ENCODE data around the gene PDZRN4.

PDZRN4 gene

DNA sequence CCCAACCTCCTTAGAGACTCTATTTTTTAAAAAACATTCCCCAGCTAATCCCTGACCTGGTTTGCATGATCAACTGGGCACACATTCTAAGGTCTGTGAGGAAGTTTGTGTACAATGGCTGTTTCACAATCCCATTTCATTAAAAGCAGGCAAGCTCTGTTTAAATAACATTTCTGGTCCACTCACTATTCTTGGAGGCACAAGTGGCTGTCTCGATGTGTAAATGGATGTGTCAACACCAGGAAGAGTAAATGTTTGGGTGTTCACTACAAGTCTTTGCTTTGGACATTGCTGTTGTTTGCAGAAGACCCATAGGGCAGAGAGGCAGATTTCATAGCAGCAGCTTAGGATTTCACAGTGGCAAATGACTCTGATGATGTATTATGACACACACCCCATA, 98.3 kb downstream of the PDZRN4 start:
- no peak overlapping the region for H3K27ac ChIP-seq
- TF ChIP-seq, protein P1, sequence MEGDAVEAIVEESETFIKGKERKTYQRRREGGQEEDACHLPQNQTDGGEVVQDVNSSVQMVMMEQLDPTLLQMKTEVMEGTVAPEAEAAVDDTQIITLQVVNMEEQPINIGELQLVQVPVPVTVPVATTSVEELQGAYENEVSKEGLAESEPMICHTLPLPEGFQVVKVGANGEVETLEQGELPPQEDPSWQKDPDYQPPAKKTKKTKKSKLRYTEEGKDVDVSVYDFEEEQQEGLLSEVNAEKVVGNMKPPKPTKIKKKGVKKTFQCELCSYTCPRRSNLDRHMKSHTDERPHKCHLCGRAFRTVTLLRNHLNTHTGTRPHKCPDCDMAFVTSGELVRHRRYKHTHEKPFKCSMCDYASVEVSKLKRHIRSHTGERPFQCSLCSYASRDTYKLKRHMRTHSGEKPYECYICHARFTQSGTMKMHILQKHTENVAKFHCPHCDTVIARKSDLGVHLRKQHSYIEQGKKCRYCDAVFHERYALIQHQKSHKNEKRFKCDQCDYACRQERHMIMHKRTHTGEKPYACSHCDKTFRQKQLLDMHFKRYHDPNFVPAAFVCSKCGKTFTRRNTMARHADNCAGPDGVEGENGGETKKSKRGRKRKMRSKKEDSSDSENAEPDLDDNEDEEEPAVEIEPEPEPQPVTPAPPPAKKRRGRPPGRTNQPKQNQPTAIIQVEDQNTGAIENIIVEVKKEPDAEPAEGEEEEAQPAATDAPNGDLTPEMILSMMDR (conservative IDR thresholded peaks at IDR 0.05): no peak

DNA sequence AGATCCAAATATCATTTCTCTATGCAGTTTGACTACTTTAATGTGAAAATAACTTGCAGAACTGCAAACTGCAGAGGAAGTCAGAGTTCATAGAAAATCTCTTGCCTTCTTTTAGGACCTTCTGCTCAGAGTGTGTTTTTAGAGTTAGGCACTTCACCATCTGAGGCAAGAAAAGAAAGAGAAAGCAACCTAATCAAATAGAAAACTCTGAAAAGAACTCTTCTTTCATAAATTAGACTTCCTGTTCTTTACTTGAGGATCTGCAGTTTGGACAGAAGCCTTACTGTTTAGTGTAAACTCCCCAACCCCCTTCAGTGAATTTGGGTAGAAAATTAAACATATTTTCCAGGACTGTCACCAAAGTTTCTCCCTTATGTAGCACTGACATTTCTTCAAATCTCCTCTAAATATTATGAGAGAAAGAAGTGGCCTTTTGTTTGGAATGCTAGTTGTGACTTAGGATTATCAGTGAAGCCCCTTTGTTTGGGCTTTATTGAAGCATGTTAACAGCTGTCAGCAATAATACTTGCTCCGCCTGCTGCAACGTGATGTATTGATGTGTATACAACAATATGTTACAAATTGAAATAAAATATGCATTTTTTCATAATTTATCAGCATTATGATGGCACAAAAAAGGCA, 99.5 kb downstream of the PDZRN4 start:
- H3K27ac ChIP-seq: no peak overlapping the region
- TF ChIP-seq, protein P1 (conservative IDR thresholded peaks at IDR 0.05): no peak

DNA sequence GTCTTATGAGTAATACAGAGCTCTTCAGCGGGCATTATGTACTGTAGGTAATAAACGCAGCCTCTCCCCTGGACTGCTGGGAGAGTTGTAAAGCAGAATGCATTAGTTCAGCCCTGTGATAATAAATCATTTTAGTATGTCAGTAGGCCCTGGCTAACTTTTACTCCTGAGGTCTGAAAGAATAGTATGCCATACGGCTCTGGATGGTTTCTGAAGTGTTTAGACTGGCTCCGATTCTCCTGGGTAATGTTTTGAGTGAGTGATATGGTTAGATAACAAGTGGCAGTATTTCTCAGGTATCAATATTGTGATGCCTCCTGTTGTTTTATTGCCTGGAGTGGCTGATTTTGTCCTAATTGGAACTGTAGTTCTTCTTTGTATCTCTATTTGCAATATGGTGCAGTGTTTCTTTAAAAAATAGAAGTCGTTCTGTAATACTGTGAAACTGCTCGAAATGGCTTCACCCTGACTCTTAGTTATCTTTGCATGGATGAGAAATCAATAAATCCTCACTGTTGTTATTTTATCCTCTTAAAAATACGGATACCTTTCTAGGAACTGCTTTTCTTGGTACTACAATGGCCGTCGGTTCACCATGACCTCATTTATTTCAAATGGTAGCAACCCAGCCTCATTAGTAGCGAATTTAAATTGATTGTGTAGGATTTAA, 100.2 kb downstream of the PDZRN4 start:
- H3K27ac ChIP-seq: no peak overlapping the region
- TF ChIP-seq, protein P1 (conservative IDR thresholded peaks at IDR 0.05): no peak

DNA sequence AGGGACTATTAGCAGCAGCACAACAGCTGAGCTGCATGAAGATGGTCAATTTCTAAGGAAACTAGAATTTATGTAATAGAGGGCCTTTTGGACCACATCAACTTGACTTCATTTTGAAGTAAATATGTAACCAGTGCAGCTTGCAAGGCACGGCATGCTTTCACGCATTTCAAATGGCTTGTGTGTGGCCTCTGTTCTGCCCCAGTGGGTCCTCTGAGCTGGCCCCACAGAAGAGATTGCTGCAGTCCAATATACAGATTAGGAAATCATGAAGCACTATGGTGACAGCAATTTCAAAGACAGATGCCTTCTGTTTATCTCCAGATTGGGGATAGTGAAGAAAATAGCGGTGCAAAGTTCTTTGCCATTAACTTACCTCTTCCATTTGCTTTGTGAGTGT, 101.4 kb downstream of the PDZRN4 start:
- TF ChIP-seq, protein P1 (conservative IDR thresholded peaks at IDR 0.05): no peak
- no peak overlapping the region for H3K27ac ChIP-seq

DNA sequence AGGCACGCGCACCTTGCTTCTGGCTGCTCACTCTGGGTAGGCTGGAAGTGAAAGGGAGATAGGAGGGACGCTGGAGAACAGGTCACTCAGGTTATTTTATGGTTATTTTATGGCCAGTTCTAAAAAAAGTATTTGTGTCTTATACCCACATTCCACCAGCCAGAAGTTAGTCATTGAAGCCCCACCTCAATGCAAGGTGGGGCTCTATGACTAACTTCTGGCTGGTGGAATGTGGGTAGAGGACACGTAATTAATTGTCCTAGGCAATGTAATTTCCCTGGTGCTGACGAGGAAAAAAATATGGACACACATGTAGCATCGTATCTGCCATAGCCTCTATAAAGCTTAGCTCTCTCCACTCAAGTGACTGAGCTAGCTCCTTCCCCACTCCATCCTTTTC, 104.9 kb downstream of the PDZRN4 start:
- H3K27ac ChIP-seq: no peak overlapping the region
- TF ChIP-seq, protein P1 (conservative IDR thresholded peaks at IDR 0.05): no peak

DNA sequence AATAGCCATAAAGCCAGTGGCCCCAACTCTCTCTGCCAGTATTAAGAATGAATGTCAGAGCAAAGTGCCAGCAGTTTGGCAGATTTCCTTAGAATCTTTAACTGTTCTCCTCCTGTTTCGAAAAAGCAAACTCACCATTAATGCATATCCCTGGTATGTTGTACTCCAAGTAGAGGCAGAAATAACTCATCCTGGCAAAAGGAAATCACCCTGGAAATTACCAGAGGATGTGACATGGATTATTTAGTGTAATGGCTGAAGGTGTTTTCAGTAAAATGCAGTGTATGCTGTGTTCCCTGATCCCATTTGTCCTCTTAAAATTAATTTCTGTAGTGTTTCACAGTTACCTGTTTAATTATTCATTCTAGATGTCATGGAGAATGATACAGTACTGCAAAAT, 105.3 kb downstream of the PDZRN4 start:
- no peak overlapping the region for H3K27ac ChIP-seq
- TF ChIP-seq, protein P1 (conservative IDR thresholded peaks at IDR 0.05): no peak

DNA sequence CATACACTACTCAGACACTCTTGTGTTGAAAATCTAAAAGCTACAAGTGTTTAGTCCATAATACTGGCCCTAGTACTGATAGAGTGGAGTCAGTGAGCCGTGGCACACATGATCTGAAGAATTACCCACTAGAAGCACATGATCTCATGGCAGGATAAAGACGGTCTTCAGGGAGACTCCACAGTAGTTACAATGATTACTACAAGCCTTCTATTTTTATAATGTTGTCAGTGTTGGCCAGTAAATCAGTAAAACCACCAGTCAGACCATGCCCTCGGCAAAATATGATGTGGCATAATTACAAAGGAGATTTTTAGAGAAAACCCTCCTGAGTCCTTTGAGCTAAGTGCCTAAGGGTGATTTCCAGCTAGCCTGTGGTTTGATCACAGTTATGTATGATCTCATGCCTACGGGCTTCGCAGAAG, 114.9 kb downstream of the PDZRN4 start:
- TF ChIP-seq, protein P1 (conservative IDR thresholded peaks at IDR 0.05): no peak
- no peak overlapping the region for H3K27ac ChIP-seq
